Measurements from ENCODE around the gene SLC39A5. TPM values are rescaled to one million over a fixed set of nuclear protein-coding genes. Genes with fewer than 3 reads are reported as not detected.

The SLC39A5 gene
- total and polyA plus RNA-seq, 2 of the 8 experiments (the other 6 are each of a cell fraction or from before 2014, with no cell fraction given), result 0.27 TPM; not detected in 1

- TF ChIP-seq CHD7 (IDR thresholded peaks at IDR 0.05; ENCODE audit: insufficient replicate concordance, low read length) (no peak), CREB1 (IDR thresholded peaks at IDR 0.05) (no peak), TEAD4 (IDR thresholded peaks at IDR 0.05; ENCODE audit: low read depth, low read length) (no peak), POU5F1 (IDR thresholded peaks at IDR 0.05; ENCODE audit: low read depth, low read length) (no peak)
These were observed 7.3 kb upstream of the SLC39A5 start (continued) for GRCh38 chr12:56222531-56222895.
